IPS-NIHi11 (cell line): Measurements from ENCODE around the gene ACY1.
"Not testable (repeated sequence)": the region's sequence is repeated elsewhere in the genome, so short reads cannot be mapped to it uniquely, and the experiment has no call there.

Experiments
- DNase-seq: peaks from one replicate; pipeline ENCODE4 v3.0.0; 2012; ENCODE audit warnings: mixed read lengths, low spot score

The ACY1 gene

GRCh38 chr3:52024765-52025452 is 41.6 kb downstream of the ACY1 start:
- DNase-seq: no peak

GRCh38 chr3:52025453-52025852 is 42.1 kb downstream of the ACY1 start:
- DNase-seq: no peak

GRCh38 chr3:52026041-52026440 is 42.7 kb downstream of the ACY1 start:
- no peak for DNase-seq

GRCh38 chr3:52028572-52028971 is 45.2 kb downstream of the ACY1 start:
- no peak for DNase-seq

DNA sequence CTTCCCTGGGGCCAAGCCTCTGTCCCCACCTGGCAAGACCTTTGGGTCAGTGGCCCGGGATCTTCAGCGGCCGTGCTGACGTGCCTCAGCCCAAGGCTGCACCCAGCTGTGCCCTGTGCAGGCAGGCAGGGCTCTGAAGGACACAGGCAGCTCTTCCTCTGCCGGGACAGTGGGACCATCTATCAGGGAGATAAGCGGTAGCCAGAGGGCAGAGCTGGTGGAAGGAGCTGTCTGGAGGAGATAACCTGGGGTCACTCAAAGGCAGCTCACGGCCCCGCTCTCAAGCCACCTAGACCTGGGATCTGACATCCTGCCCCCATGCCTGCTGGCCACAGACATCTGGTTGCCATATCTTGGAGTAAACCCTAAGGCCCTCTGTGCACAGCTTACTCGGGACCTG is 45.7 kb downstream of the ACY1 start:
- no peak for DNase-seq

GRCh38 chr3:52029535-52029934 is 46.2 kb downstream of the ACY1 start:
- DNase-seq: no peak

GRCh38 chr3:52030714-52031310 is 47.5 kb downstream of the ACY1 start:
- no peak for DNase-seq

DNA sequence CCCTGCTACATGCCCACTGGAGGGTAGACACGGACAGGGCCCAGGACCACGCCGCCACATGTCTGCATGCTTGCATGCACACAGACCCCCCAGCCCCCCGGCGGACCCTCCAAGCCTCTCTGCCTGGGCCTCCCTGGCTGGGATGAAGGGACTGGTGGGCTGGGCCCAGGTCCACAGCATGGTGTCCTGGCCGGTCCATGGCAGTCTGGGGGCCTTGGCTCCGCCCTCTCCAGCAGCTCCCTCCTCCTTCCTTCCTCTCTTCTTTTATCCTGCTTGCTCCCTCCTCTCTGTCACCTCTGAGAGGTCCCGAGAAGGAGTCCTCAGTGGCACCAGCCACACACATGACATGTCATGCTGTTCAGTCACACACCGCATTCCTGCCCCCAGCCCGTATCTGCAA is 48.6 kb downstream of the ACY1 start:
- DNase-seq: peak; percentile 52

- no peak for DNase-seq
These were observed 49.5 kb downstream of the ACY1 start for GRCh38 chr3:52032702-52033408.

GRCh38 chr3:52033748-52034147 is 50.4 kb downstream of the ACY1 start:
- DNase-seq: not testable (repeated sequence)

- DNase-seq: no peak
These were observed 50.9 kb downstream of the ACY1 start for GRCh38 chr3:52034212-52034611.

- DNase-seq: no peak
These were observed 51.3 kb downstream of the ACY1 start for GRCh38 chr3:52034651-52035050.

- DNase-seq: no peak
These were observed 52.9 kb downstream of the ACY1 start for GRCh38 chr3:52036222-52036694.

DNA sequence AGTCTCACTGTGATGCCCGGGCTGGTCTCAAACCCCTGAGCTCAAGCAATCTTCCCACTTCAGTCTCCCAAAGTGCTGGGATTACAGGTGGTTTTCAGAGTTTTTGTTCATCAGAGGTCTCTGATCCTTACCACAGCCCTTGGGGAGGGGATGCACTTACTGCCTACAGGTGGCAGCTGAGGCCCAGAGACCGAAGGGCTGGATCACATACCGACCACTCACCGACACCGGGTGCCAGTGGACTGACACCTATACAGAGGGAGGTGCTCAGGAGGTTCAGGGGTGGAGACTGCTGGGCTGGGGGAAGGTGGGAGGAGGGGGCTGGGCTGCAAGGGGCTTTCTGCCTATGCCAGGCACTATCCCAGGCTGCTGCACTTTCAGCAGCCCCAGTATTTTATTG is 53.5 kb downstream of the ACY1 start:
- peak; percentile 75 for DNase-seq

DNA sequence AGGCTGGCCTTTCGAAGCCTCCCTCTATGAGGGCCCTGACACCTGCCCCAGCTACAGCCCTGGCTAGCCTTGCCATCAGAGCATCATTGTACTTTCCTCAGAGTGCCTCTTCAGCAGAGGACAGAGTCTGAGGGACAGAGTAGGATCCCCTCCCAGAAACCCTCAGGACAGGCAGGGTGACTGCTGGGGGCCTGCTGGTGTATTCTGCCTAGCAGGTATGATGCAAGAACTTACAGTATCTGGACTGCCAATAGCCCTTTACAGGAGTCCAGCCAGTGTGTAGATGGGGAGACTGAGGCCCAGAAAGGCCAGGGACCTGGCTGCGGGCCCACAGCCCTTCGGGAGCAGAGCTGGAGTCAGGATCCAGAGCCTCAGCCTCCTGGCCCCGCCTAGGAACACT is 54.0 kb downstream of the ACY1 start:
- no peak for DNase-seq

DNA sequence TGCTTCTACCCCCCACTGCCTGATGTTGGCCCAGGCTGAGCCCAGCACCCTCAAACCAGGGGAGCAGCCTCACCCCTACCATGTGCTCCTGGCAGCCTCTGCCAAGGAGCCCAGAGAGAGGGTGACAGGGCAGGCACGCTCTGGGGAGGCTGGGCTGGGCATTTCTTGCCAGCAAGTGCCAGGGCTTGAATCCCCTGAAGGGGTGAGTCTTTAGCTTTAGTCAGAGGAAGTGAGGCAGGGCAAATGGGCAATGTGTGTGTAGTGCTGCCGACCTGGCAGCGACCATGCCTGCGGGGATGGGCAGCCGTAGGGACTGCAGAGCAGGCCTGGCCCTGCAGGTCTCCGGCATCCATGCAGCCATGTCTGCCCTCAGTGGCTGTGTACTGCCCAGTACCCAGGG is 54.9 kb downstream of the ACY1 start:
- no peak for DNase-seq
